ENCODE results near the gene CLPTM1L. TPM values are rescaled to one million over a fixed set of nuclear protein-coding genes. Genes with fewer than 3 reads are reported as not detected.
A peak's percentile ranks its signal among the peaks of the same experiment; 100 is the strongest.

Gene CLPTM1L
- total and polyA plus RNA-seq, 9 of the 15 experiments (the other 6 are each of a cell fraction or from before 2014, with no cell fraction given), result 3.5 to 217 (median 177) TPM

- TF ChIP-seq ZNF318 (IDR thresholded peaks at IDR 0.05; ENCODE audit: borderline replicate concordance in 1 of 2, low read depth in 1 of 2) (no peak), KAT7 (CRISPR knock-in tag; IDR thresholded peaks at IDR 0.05; ENCODE audit: borderline replicate concordance) (no peak), ETS1 (conservative IDR thresholded peaks at IDR 0.05; ENCODE audit: control insufficient read depth, low read depth, low read length) (peak; percentile 97), ZNF184 (CRISPR knock-in tag; IDR thresholded peaks at IDR 0.05) (no peak), HNRNPH1 (optimal IDR thresholded peaks at IDR 0.05; ENCODE audit: low read depth, low read length) (no peak), XRCC5 (IDR thresholded peaks at IDR 0.05; ENCODE audit: low read depth, low read length) (0 out of 2 replicates have a peak, but pooled peaks have one; percentile 18), JUN (IDR thresholded peaks at IDR 0.05; ENCODE audit: borderline replicate concordance, low read depth, low read length) (peak; percentile 50; the same call in 1 of the 2 replicates), JUN (CRISPR knock-in tag; IDR thresholded peaks at IDR 0.05; ENCODE audit: borderline replicate concordance) (0 out of 2 replicates have a peak, but pooled peaks have one; percentile 67), YY1 (IDR thresholded peaks at IDR 0.05; ENCODE audit: borderline replicate concordance in 1 of 3, control insufficient read depth in 1 of 3, extremely low read depth in 1 of 3, insufficient read depth in 3 of 3, insufficient read length in 1 of 3, insufficient replicate concordance in 2 of 3, low read depth in 1 of 3, low read length in 2 of 3) (peak in 1 of 3 experiments; percentile 50), NCOA4 (IDR thresholded peaks at IDR 0.05; ENCODE audit: partially characterized antibody) (no peak), ATF4 (CRISPR knock-in tag; IDR thresholded peaks at IDR 0.05) (no peak), ZNF79 (CRISPR knock-in tag; IDR thresholded peaks at IDR 0.05; ENCODE audit: low read depth) (no peak), HES1 (IDR thresholded peaks at IDR 0.05; ENCODE audit: low read depth) (no peak)
These were observed at the start of gene CLPTM1L (continued) for GRCh38 chr5:1344975-1345838.

Measured in K562 (cell line).